Activated T-cell treated with anti-CD3 and anti-CD28 coated beads, Interleukin-2, amount 50 U/mL, for 24 hours (primary cell): ENCODE measurements around the gene KANK4.

ENCODE experiments used
- DNase-seq: peaks from one replicate; pipeline ENCODE4 v3.0.0-alpha.2; 2020
- H3K27ac Mint-ChIP-seq: 2 replicates; pipeline ENCODE4 v1.8.0; 2020; ENCODE audit warnings: mild to moderate bottlenecking, mixed read lengths
- H3K27me3 Mint-ChIP-seq: 2 replicates; pipeline ENCODE4 v1.8.0; 2020; ENCODE audit warnings: mixed read lengths
- H3K36me3 Mint-ChIP-seq: 2 replicates; pipeline ENCODE4 v1.8.0; 2020; ENCODE audit warnings: low read depth, mixed read lengths
- H3K4me1 Mint-ChIP-seq: 2 replicates; pipeline ENCODE4 v1.8.0; 2020; ENCODE audit warnings: low read depth, mixed read lengths
- H3K4me3 Mint-ChIP-seq: 2 replicates; pipeline ENCODE4 v1.8.0; 2020; ENCODE audit warnings: mild to moderate bottlenecking, moderate library complexity, mixed read lengths
- H3K9me3 Mint-ChIP-seq: 2 replicates; pipeline ENCODE4 v1.8.0; 2020; ENCODE audit warnings: mixed read lengths

KANK4 gene

GRCh38 chr1:62213075-62213914 is 105.9 kb downstream of the KANK4 start:
- Mint-ChIP-seq H3K9me3 (peaks cover 16% of the 10 kb centered on the region), H3K36me3 (no peaks in the 10 kb centered on the region), H3K27ac (no peak overlapping the region), H3K27me3 (no peaks in the 10 kb centered on the region), H3K4me1 (peaks cover 5% of the 10 kb centered on the region), H3K4me3 (no peak overlapping the region)
- DNase-seq, result no peak

GRCh38 chr1:62212411-62212810 is 106.8 kb downstream of the KANK4 start:
- DNase-seq, result no peak
- H3K27ac Mint-ChIP-seq, result no peak overlapping the region
- no peak overlapping the region for H3K4me3 Mint-ChIP-seq
- H3K27me3 Mint-ChIP-seq, result no peaks in the 10 kb centered on the region
- H3K9me3 Mint-ChIP-seq, result peaks cover 16% of the 10 kb centered on the region
- no peaks in the 10 kb centered on the region for H3K36me3 Mint-ChIP-seq
- peaks cover 5% of the 10 kb centered on the region for H3K4me1 Mint-ChIP-seq

- DNase-seq, result no peak
- Mint-ChIP-seq H3K27me3 (peaks cover 4% of the 10 kb centered on the region), H3K4me3 (no peak overlapping the region), H3K36me3 (no peaks in the 10 kb centered on the region), H3K27ac (no peak overlapping the region), H3K4me1 (peaks cover 5% of the 10 kb centered on the region), H3K9me3 (peaks cover 16% of the 10 kb centered on the region)
Measured at GRCh38 chr1:62210960-62211359, 108.3 kb downstream of the KANK4 start.

DNA sequence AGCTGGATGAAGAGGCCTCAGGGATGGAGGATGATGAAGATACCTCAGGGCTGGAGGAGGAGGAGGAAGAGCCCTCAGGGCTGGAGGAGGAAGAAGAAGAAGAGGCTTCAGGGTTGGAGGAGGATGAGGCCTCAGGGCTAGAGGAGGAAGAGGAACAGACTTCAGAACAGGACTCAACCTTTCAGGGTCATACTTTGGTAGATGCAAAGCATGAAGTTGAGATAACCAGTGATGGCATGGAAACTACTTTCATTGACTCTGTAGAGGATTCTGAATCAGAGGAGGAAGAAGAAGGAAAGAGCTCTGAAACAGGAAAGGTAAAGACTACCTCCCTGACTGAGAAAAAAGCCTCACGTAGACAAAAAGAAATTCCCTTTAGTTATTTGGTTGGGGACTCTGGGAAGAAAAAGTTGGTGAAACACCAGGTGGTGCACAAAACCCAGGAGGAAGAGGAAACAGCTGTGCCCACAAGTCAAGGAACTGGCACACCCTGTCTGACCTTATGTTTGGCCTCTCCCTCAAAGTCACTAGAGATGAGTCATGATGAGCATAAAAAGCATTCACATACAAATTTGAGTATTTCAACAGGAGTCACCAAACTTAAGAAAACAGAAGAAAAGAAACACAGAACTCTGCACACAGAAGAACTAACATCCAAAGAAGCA is 109.2 kb downstream of the KANK4 start:
- Mint-ChIP-seq H3K9me3 (peaks cover 16% of the 10 kb centered on the region), H3K27ac (no peak overlapping the region), H3K36me3 (no peaks in the 10 kb centered on the region), H3K4me3 (no peak overlapping the region), H3K27me3 (peaks cover 9% of the 10 kb centered on the region), H3K4me1 (peaks cover 5% of the 10 kb centered on the region)
- no peak for DNase-seq

DNA sequence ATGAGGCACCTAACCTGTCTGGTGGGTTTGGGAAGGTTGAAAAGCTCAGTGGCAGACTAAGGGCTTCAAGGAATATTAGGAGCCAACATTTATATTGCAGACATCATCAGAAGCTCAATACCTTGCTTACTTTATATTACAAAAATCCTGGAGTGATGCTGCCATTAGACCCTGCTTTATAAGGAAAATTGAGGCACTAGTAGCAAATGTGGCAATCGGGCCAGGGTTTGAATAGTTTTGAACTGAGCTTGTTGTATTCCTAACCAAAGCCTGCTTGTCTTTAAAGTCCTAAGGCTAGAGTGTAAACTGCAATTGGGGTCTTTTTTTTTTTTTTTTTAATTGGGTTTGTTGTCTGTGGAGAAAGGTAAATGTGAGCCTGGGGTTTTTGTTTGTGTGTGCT is 110.3 kb downstream of the KANK4 start:
- Mint-ChIP-seq H3K36me3 (no peaks in the 10 kb centered on the region), H3K27me3 (peaks cover 9% of the 10 kb centered on the region), H3K4me1 (peaks cover 5% of the 10 kb centered on the region), H3K9me3 (peaks cover 14% of the 10 kb centered on the region), H3K4me3 (no peak overlapping the region), H3K27ac (no peak overlapping the region)
- no peak for DNase-seq

DNA sequence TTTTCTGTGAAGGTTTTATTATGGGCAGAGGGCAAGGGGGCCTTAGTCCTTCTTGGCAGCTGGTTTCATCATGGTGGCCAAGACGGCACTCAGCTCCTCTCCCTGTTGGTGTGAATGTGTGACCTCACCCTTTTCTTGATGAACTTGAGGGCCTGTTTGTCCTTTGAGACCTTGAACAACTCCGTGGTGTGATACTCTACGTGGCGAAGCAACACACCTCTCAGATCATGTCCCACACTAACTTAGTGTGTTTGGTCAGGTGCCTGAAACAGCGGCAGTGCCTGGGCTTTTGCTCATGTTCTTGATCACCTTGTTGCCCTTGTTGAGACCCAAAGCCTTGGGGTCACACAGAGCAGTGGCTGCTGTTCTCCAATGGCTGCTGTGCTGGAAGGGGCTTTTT is 111.1 kb downstream of the KANK4 start:
- Mint-ChIP-seq H3K27ac (no peak overlapping the region), H3K4me3 (no peak overlapping the region), H3K36me3 (no peaks in the 10 kb centered on the region), H3K27me3 (peaks cover 9% of the 10 kb centered on the region), H3K4me1 (peaks cover 5% of the 10 kb centered on the region), H3K9me3 (peaks cover 14% of the 10 kb centered on the region)
- no peak for DNase-seq

DNA sequence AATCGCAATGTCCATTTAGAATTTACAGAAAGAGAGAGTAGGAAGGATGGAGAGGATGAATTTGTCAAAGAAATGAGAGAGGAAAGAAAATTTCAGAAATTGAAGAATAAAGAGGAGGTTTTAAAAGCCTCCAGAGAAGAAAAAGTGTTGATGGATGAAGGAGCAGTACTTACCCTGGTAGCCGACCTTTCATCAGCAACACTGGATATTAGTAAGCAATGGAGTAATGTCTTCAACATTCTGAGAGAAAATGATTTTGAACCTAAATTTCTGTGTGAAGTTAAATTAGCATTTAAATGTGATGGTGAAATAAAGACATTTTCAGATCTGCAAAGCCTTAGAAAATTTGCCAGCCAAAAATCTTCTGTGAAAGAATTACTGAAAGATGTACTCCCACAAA is 112.0 kb downstream of the KANK4 start:
- Mint-ChIP-seq H3K4me1 (peaks cover 5% of the 10 kb centered on the region), H3K36me3 (no peaks in the 10 kb centered on the region), H3K27ac (no peak overlapping the region), H3K27me3 (peaks cover 9% of the 10 kb centered on the region), H3K9me3 (peaks cover 14% of the 10 kb centered on the region), H3K4me3 (no peak overlapping the region)
- no peak for DNase-seq

- H3K27me3 Mint-ChIP-seq, result peaks cover 37% of the 10 kb centered on the region
- H3K36me3 Mint-ChIP-seq, result no peaks in the 10 kb centered on the region
- peaks cover 6% of the 10 kb centered on the region for H3K4me1 Mint-ChIP-seq
- no peak overlapping the region for H3K27ac Mint-ChIP-seq
- no peaks in the 10 kb centered on the region for H3K9me3 Mint-ChIP-seq
- H3K4me3 Mint-ChIP-seq, result no peak overlapping the region
- no peak for DNase-seq
Measured at GRCh38 chr1:62198781-62199125, 120.5 kb downstream of the KANK4 start.

GRCh38 chr1:62198069-62198780 is 121.0 kb downstream of the KANK4 start:
- peaks cover 6% of the 10 kb centered on the region for H3K4me1 Mint-ChIP-seq
- peaks cover 42% of the 10 kb centered on the region for H3K27me3 Mint-ChIP-seq
- H3K27ac Mint-ChIP-seq, result no peak overlapping the region

DNA sequence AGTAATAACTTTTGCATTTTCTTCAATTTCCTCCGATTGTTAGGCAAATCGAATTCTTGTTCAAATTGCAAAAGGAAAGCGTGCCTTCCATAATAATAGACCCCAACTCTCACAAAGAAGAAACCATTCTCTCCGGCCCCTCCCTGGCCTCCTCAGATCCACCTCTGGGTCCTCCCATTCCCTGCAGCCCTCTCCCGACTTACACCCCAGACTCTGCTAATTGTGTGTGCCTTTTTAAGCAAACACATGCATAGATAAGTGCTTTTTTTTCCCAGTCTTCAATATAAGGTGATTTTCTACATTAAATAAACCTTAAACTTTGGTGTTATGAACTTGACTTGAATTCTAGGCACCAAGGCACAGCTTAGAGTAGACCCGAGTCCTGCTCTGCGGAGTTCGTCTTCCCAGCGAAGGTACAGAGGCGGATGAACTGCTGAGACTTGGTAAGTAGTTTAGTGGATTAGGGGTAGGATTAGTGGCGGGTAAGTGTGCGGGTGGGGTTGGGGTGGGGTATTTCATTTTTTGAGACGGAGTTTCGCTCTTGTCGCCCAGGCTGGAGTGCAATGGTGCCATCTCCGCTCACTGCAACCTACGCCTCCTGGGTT is 123.0 kb downstream of the KANK4 start:
- no peak for DNase-seq
- Mint-ChIP-seq H3K4me1 (peaks cover 6% of the 10 kb centered on the region), H3K4me3 (no peak overlapping the region), H3K36me3 (no peaks in the 10 kb centered on the region), H3K27me3 (peaks cover 49% of the 10 kb centered on the region), H3K9me3 (no peaks in the 10 kb centered on the region), H3K27ac (no peak overlapping the region)

More at GRCh38 chr1:62198069-62198780, 121.0 kb downstream of the KANK4 start:
- Mint-ChIP-seq H3K9me3 (no peaks in the 10 kb centered on the region), H3K36me3 (no peaks in the 10 kb centered on the region), H3K4me3 (no peak overlapping the region)
- no peak for DNase-seq

DNA sequence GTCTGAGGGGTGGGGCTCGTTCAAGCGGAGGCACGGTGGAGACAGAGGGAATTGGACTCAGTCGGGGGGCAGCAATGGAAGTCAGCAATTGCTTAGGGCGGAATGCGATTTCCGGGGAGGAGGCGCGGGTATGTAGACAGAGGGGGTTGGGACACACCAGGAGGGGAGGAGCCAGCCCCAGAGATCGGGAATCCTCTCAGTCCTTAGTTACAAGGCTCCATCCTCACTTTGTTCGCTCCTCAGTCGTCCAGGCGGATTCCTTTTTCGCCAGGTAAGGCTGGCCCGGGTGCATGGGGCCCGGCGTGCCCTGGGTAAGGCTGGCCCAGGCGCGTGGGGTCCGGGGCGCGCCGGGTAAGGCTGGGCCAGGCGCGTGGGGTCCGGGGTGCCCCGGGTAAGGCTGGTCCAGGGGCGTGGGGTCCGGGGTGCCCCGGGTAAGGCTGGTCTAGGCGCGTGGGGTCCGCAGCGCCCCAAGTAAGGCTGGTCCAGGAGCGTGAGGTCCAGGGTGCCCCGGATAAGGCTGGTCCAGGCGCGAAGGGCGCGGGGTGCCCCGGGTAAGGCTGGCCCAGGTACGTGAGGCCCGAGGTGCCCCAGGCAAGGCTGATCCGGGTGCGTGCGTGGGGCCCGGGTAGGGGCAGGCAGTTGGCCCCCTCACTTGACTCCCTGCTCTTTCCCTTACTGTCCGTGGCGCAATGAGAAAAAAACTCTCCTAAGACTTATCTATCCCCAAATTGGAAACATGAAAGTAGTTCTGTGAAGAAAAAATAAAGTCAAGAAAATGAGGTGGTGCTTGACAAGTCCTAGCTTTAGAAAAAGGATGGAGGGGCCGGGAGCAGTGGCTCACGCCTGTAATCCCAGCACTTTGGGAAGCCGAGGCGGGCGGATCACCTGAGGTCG is 124.3 kb downstream of the KANK4 start, which contains the start of gene L1TD1:
L1TD1 (plus strand) TSS at position 199 of the 894 bp plus-strand sequence. CDS start 11,780 bp downstream, outside the sequence.
- Mint-ChIP-seq H3K4me3 (peak within 1 kb of the TSS; percentile 25), H3K27me3 (peaks cover 49% of the 10 kb centered on the region), H3K27ac (no peak within 1 kb of the TSS), H3K9me3 (no peaks in the 10 kb centered on the region), H3K36me3 (no peaks in the 10 kb centered on the region), H3K4me1 (peaks cover 6% of the 10 kb centered on the region)
- no peak for DNase-seq

DNA sequence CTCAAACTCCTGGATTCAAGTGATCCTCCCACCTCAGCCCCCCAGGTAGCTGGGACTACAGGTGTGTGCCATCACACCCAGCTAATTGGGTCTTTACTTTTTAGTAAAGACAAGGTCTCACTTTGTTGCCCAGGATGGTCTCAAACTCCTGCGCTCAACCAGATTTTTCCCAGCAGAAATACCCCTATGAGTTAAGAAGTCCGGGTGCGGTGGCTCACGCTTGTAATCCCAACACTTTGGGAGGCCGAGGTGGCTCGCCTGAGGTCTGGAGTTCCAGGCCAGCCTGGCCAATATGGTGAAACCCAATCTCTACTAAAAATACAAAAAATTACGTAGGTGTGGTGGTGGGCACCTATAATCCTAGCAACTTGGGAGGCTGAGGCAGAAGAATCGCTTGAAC is 131.1 kb downstream of the KANK4 start:
- no peak overlapping the region for H3K4me3 Mint-ChIP-seq
- no peak for DNase-seq
- H3K27me3 Mint-ChIP-seq, result peaks cover 8% of the 10 kb centered on the region
- no peak overlapping the region for H3K27ac Mint-ChIP-seq
- no peaks in the 10 kb centered on the region for H3K4me1 Mint-ChIP-seq
- no peaks in the 10 kb centered on the region for H3K36me3 Mint-ChIP-seq
- no peaks in the 10 kb centered on the region for H3K9me3 Mint-ChIP-seq

DNA sequence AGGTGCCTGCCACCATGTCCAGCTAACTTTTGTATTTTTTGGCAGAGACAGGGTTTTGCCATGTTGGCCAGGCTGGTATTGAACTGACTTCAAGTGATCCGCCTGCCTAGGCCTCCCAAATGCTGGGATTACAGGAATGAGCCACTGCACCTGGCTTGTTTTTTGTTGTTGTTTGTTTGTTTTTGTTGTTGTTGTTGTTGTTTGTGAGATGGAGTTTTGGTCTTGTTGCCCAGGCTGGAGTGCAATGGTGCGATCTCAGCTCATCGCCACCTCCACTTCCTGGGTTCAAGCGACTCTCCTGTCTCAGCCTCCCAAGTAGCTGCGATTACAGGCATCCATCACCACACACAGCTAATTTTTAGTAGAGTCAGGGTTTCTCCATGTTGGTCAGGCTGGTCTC is 131.7 kb downstream of the KANK4 start:
- H3K4me3 Mint-ChIP-seq, result no peak overlapping the region
- no peaks in the 10 kb centered on the region for H3K4me1 Mint-ChIP-seq
- H3K9me3 Mint-ChIP-seq, result no peaks in the 10 kb centered on the region

More for the DNA sequence above, 131.7 kb downstream of the KANK4 start:
- Mint-ChIP-seq H3K27ac (no peak overlapping the region), H3K27me3 (peaks cover 3% of the 10 kb centered on the region), H3K36me3 (no peaks in the 10 kb centered on the region)
- no peak for DNase-seq
